Keratinocyte (primary cell): ENCODE measurements around the gene SGK2.

Experiments
- EZH2 ChIP-seq: IDR thresholded peaks from one replicate; pipeline ENCODE4 v1.6.1; 2012; ENCODE audit warnings: inconsistent platforms, mild to moderate bottlenecking, low read length, moderate library complexity
- TF ChIP-seq, protein P1 (sequence below), 3 experiments: IDR thresholded peaks in 1 of 3; conservative IDR thresholded peaks in 1 of 3; optimal IDR thresholded peaks in 1 of 3; 2 replicates in 2 of 3; 3 replicates in 1 of 3; pipeline versions ENCODE3 to v1.5.1; 2011; ENCODE audit warnings: low read length in 3 of 3, mild to moderate bottlenecking in 3 of 3, moderate library complexity in 2 of 3, control low read depth in 1 of 3, inconsistent platforms in 1 of 3; ENCODE audit not compliant: insufficient read depth in 2 of 3; ENCODE audit errors: extremely low read depth in 1 of 3

- TF ChIP-seq, protein P1, sequence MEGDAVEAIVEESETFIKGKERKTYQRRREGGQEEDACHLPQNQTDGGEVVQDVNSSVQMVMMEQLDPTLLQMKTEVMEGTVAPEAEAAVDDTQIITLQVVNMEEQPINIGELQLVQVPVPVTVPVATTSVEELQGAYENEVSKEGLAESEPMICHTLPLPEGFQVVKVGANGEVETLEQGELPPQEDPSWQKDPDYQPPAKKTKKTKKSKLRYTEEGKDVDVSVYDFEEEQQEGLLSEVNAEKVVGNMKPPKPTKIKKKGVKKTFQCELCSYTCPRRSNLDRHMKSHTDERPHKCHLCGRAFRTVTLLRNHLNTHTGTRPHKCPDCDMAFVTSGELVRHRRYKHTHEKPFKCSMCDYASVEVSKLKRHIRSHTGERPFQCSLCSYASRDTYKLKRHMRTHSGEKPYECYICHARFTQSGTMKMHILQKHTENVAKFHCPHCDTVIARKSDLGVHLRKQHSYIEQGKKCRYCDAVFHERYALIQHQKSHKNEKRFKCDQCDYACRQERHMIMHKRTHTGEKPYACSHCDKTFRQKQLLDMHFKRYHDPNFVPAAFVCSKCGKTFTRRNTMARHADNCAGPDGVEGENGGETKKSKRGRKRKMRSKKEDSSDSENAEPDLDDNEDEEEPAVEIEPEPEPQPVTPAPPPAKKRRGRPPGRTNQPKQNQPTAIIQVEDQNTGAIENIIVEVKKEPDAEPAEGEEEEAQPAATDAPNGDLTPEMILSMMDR (optimal IDR thresholded peaks at IDR 0.05 in 1 of 3, IDR thresholded peaks at IDR 0.05 in 1 of 3, conservative IDR thresholded peaks at IDR 0.05 in 1 of 3; ENCODE audit: extremely low read depth in 1 of 3, insufficient read depth in 2 of 3, low read length in 3 of 3): no peak
- no peak for TF ChIP-seq EZH2
Measured at GRCh38 chr20:43586641-43587040, 27.8 kb downstream of the SGK2 start.
